Upper lobe of left lung (tissue), 4 donors: Measurements from ENCODE around the gene ARHGEF39.

Experiments
- CTCF ChIP-seq, 6 experiments: fragments of 450-650 bp in 4 of 6; fragments of 200-600 bp in 2 of 6; sonication (generic) in 2 of 6; IDR thresholded peaks; one replicate each; pipeline ENCODE4 v1.5.1; 2016 to 2019; ENCODE audit warnings: antibody characterized with exemption in 6 of 6
- EP300 ChIP-seq, 4 donors: sonication (generic); formaldehyde crosslinking; IDR thresholded peaks; one replicate each; pipeline ENCODE4 v1.5.1; 2017; ENCODE audit warnings: antibody characterized with exemption in 4 of 4, control low read depth in 2 of 4
- POLR2AphosphoS5 ChIP-seq, 2 donors: sonication (generic); formaldehyde crosslinking; IDR thresholded peaks; one replicate each; pipeline ENCODE4 v1.5.1; 2017; ENCODE audit warnings: antibody characterized with exemption in 2 of 2

- TF ChIP-seq POLR2AphosphoS5 (IDR thresholded peaks at IDR 0.05) (no peak), CTCF (IDR thresholded peaks at IDR 0.05) (no peak), EP300 (IDR thresholded peaks at IDR 0.05) (no peak)
Measured at GRCh38 chr9:35680331-35681105, 15.5 kb upstream of the ARHGEF39 start.
